NCI-H2107 (cell line): ENCODE results near the gene PNMA6F.
"Not testable (repeated sequence)": the region's sequence is repeated elsewhere in the genome, so short reads cannot be mapped to it uniquely, and the experiment has no call there.

ENCODE experiments used
- DNase-seq: peaks from one replicate; lab custom pipeline; 2025; lab: John Stamatoyannopoulos, UW

PNMA6F gene

GRCh38 chrX:153334654-153335295, 13.2 kb upstream of the PNMA6F start:
- DNase-seq: no peak

- peak; percentile 78 for DNase-seq
Observed at GRCh38 chrX:153333821-153334653, 12.5 kb upstream of the PNMA6F start, which contains the start of gene ZNF275. Gene ZNF275, plus strand, starts transcription at chrX:153334153. Its CDS starts 2,527 bp downstream, at chrX:153336680.

GRCh38 chrX:153333266-153333665, 11.7 kb upstream of the PNMA6F start:
- DNase-seq: no peak

GRCh38 chrX:153327561-153327960, 6.0 kb upstream of the PNMA6F start:
- DNase-seq: no peak

- DNase-seq: no peak
Observed at GRCh38 chrX:153320555-153321184, 897 bp downstream of the PNMA6F start.

- not testable (repeated sequence) for DNase-seq
Observed at GRCh38 chrX:153320047-153320443, 1.5 kb downstream of the PNMA6F start.

GRCh38 chrX:153319295-153320046, 2.1 kb downstream of the PNMA6F start:
- DNase-seq: peak; percentile 43

GRCh38 chrX:153318811-153319210, 2.8 kb downstream of the PNMA6F start:
- DNase-seq: no peak

- no peak for DNase-seq
Observed at GRCh38 chrX:153317996-153318722, 3.4 kb downstream of the PNMA6F start.

- DNase-seq: no peak
Observed at GRCh38 chrX:153317306-153317705, 4.3 kb downstream of the PNMA6F start.

GRCh38 chrX:153312842-153313241, 8.7 kb downstream of the PNMA6F start:
- DNase-seq: no peak

- no peak for DNase-seq
Observed at GRCh38 chrX:153312041-153312440, 9.5 kb downstream of the PNMA6F start.

GRCh38 chrX:153310901-153311300, 10.7 kb downstream of the PNMA6F start:
- no peak for DNase-seq

GRCh38 chrX:153307276-153308178, 14.0 kb downstream of the PNMA6F start:
- DNase-seq: no peak

- no peak for DNase-seq
Observed at GRCh38 chrX:153306527-153307115, 14.9 kb downstream of the PNMA6F start.

GRCh38 chrX:153305972-153306371, 15.6 kb downstream of the PNMA6F start:
- no peak for DNase-seq

- no peak for DNase-seq
Observed at GRCh38 chrX:153304988-153305736, 16.4 kb downstream of the PNMA6F start.

GRCh38 chrX:153303276-153304262, 18.0 kb downstream of the PNMA6F start:
- DNase-seq: no peak
